GM12872 (cell line): ENCODE measurements around the gene KCNH4.

ENCODE experiments used
- TF ChIP-seq, protein P1 (sequence below): IDR thresholded peaks from 3 replicates; pipeline ENCODE4 v1.5.1; 2011; ENCODE audit warnings: low read depth, mild to moderate bottlenecking, low read length, moderate library complexity; ENCODE audit not compliant: insufficient read depth

KCNH4 gene

DNA sequence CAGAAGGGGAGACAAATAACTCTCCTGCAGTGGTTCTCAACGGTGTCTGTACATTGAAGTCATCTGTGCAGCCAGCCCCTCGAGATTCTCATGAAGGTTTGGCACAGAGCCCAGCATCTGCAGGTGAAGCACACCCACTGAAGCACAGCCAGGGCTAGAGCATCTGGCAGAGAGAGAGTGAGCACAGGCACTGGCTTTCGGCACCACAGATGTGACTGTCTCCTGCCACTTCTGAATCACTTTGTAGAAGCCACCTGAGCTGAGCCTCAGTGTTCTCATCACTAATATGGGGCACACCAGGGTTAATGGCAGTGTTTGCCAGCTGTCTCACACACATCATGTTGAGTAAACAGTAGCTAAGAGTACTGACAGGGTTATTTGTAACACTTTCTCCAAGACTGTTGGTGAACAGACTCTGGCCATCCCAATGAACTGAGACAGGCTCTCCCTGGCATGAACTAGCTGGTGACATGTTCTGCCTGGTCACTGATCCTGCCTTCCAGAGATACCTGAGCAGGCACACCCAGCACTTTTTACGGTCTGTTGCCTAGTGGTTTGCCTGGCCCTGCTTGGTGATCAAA lies 47.4 kb downstream of the KCNH4 start:
- TF ChIP-seq, protein P1, sequence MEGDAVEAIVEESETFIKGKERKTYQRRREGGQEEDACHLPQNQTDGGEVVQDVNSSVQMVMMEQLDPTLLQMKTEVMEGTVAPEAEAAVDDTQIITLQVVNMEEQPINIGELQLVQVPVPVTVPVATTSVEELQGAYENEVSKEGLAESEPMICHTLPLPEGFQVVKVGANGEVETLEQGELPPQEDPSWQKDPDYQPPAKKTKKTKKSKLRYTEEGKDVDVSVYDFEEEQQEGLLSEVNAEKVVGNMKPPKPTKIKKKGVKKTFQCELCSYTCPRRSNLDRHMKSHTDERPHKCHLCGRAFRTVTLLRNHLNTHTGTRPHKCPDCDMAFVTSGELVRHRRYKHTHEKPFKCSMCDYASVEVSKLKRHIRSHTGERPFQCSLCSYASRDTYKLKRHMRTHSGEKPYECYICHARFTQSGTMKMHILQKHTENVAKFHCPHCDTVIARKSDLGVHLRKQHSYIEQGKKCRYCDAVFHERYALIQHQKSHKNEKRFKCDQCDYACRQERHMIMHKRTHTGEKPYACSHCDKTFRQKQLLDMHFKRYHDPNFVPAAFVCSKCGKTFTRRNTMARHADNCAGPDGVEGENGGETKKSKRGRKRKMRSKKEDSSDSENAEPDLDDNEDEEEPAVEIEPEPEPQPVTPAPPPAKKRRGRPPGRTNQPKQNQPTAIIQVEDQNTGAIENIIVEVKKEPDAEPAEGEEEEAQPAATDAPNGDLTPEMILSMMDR, result no peak

DNA sequence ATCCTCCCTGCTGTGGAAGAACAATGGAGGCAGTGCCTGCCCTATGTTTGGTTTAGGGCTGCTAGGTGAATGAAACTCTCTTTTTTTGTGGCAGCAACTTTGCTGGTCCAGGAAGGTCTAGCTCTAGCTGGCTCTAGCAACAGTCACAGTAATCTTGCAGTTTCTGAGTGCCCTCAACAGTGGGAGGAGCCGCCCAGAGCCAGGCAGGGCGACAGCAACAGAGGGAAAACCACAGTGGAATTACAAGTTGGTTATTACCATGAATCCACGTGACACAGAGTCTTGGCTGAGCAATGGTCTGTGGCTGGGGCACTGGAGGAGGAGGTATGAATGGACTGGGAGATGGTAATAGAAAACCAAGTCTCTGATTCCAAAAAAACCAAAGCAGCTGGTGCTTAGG lies 48.0 kb downstream of the KCNH4 start:
- TF ChIP-seq, protein P1, result no peak

DNA sequence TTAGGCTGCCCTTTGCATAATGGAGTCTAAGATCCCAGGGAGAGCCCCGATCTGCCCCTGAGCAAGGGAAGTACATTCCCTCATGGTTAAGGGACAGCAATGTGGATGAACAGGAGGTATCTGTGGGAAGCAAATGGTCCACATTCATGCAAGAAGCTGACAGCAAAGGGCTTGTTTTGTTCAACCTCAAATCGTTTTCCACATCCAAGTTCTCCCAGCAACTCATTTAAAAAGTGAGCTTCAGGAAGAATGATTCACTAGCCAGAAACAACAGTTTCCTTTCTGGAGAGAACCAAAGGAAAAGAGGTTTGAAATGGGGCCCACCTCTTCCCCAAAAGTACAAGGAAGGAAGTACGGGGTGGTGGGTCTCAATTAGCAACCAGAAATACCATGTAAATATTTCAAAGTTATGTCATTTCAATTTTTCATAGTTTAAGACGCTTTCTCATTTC lies 48.9 kb downstream of the KCNH4 start:
- TF ChIP-seq, protein P1, result no peak

DNA sequence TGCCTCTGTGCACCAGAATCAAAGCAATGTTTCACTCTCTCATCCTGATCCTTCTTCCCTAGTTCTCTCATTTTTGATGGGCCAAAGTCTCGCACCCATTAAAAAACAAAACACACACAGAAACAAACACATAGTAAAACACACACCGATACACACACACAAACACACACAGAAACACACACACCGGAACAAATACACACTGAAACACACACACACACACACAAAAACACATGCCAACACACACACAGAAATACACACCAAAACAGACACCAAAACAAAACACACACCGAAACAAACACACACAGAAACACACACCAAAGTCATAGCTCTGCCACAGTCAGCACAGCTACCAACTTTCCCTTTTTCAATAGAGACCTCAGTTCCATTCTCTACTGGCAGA lies 49.7 kb downstream of the KCNH4 start:
- TF ChIP-seq, protein P1, result no peak

DNA sequence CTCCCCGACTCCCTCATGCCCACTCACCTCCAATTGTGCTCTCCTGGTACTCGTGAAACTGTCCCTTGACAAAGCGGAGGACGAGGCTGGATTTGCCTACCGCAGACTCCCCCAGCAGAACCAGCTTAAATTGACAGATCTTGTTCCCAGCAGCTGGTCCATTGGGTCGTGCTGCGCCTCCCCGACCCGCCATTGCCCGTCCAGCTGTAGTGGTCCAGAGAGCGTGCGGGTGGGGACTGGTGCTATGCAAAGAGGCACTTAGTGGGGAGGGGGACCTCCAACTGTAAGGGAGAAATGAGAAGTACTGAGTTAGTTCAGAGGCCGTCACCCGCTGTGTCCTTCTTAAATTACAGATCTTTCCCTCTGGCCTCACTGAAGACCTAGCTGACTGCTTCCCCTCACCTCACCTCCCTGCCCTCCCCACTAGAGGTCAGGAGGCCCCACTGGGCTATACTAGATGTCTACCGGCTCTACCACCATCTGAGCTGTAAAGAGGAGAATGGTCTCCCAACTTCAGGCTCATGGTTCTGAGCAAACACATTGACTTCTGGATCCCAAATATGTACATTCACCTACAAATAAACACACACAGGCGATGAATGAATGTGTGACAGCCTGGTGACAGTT lies 50.5 kb downstream of the KCNH4 start:
- TF ChIP-seq, protein P1, result no peak

DNA sequence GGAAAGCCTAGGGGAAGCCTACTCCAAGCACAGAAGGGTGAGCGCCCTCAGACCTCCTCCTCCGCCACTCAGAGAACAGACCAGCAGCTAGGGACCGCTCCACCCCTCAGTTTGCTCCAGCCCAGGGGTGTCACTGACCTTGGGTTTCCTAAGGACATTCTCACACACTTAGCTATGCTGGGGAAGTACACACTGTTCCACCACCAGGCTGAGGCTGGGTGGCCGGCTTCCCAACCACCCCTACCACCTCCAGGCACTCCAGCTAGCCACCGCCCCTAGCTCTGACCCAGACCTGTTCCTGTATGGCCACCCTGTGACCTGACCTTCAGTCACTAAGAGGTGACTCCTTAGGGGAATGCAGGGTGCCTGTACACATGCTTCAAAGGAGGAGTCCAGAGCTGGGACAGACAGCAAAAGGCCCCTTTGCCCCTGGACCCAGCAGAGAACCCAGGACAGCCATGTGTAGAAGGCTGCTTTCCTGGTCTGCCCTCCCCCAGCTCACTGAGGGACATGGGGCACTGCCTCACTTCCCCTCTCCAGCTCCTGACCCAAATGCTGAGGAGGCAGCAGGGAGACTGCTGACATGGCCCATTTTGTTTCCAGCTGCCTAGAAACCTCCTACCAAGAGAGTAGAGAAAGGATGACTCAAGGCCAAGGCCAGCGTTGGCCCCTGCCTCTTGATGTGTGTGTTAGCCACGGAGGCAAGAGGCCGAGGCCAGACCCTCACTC lies 51.7 kb downstream of the KCNH4 start:
- TF ChIP-seq, protein P1, result no peak

DNA sequence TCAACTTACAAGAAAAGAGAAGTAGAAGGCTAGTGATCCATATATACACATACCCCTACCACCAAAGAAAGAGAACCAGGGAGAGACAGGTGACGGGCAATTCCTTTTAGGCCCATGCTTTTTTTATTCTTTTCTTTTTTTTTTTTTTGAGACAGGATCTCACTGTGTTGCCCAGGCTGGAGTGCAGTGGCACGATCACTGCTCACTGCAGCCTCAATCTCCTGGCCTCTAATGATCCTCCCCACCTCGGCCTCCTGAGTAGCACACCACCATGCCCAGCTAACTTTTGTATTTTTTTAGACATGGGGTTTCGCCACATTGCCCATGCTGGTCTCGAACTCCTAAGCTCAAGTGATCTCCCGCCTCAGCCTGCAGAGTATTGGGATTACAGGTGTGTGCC lies 53.5 kb downstream of the KCNH4 start:
- TF ChIP-seq, protein P1, result no peak
